GM18868 (cell line): ENCODE data around the gene SEPTIN6.

ENCODE experiments used
- ATAC-seq: cut with Tn5 transposase; IDR thresholded peaks from one replicate; pipeline ENCODE4 v1.9.1; 2021; ENCODE audit warnings: mild to moderate bottlenecking, moderate library complexity; ENCODE audit not compliant: unreplicated experiment

SEPTIN6 gene

GRCh38 chrX:119659522-119659921, 33.4 kb downstream of the SEPTIN6 start:
- no peak for ATAC-seq

DNA sequence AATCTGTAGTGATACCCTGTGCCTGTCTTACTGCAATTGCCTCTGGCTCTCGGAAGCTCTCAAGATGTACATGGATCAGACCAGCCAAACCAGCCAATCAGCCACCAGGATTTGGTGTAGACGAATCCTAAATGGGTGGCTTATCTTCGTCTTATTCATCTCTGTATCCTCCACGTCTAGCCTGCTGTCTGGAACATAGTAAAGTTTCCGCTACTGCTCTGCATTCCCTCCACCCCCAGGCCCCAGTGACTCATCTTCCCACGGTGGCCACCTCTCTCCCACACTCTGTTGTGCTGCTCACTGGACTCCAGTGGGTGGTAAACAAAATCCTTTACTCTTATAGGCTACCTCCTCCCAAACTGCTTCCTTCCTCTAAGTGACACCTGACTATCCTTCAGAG, 37.8 kb downstream of the SEPTIN6 start:
- no peak for ATAC-seq

DNA sequence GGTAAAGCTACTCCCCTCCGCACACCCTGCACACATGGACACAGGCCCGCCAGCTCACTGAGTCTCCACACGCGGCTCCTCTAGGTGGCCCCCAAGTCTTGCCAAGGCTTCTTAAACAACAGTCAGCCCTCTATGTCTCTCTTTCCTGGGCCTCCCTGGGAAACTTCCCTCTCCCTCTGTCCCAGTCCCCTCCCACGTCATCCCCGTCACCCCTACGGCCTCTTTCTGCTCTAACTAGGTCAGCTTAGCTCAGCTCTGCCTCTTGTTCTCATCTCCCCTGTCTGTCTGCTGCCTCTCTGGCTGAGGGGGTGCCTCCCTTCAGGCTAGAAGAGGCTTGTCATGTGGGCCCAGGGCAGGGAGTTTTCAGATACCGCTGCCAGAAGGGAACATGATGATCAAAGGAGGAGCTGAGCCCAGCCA, 38.8 kb downstream of the SEPTIN6 start:
- no peak for ATAC-seq

GRCh38 chrX:119648421-119648775, 44.6 kb downstream of the SEPTIN6 start:
- no peak for ATAC-seq

- ATAC-seq: peak; percentile 95
These were observed 45.2 kb downstream of the SEPTIN6 start for GRCh38 chrX:119647552-119648420.

DNA sequence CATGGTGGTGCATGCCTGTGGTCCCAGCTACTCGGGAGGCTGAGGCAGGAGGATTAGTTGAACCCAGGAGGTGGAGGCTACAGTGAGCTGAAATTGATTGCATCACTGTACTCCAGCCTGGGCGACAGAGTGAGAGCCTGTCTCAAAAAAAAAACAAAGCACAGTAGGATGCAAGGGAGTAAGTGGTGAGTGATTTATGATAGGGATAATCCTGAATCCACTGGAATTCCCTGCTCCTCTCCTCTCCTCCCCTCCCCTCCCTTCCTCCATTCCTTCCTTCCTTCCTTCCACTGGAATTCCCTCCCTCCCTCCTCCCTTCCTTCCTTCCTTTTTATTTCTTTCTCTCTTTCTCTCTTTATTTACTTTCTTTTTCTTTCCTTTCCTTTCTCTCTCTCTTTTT, 45.9 kb downstream of the SEPTIN6 start:
- no peak for ATAC-seq

- ATAC-seq: peak; percentile 29
These were observed 46.5 kb downstream of the SEPTIN6 start for GRCh38 chrX:119646515-119646914.

GRCh38 chrX:119643696-119644095, 49.3 kb downstream of the SEPTIN6 start:
- no peak for ATAC-seq
